PC-3 (cell line): Measurements from ENCODE around the gene RALGPS1.

Source experiments
- CTCF ChIP-seq: fragments of 300-600 bp; sonication (generic); conservative IDR thresholded peaks from 2 replicates; pipeline ENCODE4 v1.5.1; 2017; ENCODE audit warnings: antibody characterized with exemption, low read depth, mild to moderate bottlenecking, low read length
- EZH2phosphoT487 ChIP-seq: fragments of 300-600 bp; sonication (generic); IDR thresholded peaks from 2 replicates; pipeline ENCODE4 v1.6.1; 2018; ENCODE audit warnings: mild to moderate bottlenecking, antibody characterized with exemption, low read length, borderline replicate concordance

- TF ChIP-seq CTCF = no peak
- TF ChIP-seq EZH2phosphoT487 = no peak
Observed at GRCh38 chr9:127248241-127248640, 333.7 kb downstream of the RALGPS1 start.
